Right ventricle myocardium inferior (tissue), 1 donor: ENCODE data around the gene ABTB2. TPM values are rescaled to one million over a fixed set of nuclear protein-coding genes. Genes with fewer than 3 reads are reported as not detected.

Source experiments
- ATAC-seq: fragments of 200-7000 bp; cut with Tn5 transposase; one replicate; pipeline ENCODE4 v1.9.1; 2020; ENCODE audit warnings: mild to moderate bottlenecking, moderate library complexity
- DNase-seq: peaks from one replicate; pipeline ENCODE4 v3.0.0; 2021; ENCODE audit errors: missing footprints
- intact Hi-C: fragments of 100-400 bp; cut with DNase I; formaldehyde crosslinking; loops from one replicate; pipeline ENCODE4 v1.11.0; 2022
- total RNA-seq: library from RNA; stranded (reverse); fragmentation: NEBNext Ultra II Directional; extraction: Animal tissue kit (Norgen Biotek cat#: 25700); gene quantifications from one replicate; pipeline ENCODE4 v1.2.1, GENCODE V29; 2021
- donor health status: DM: no; HTN: yes; CAD: no; lungs with severe emphysema.

The ABTB2 gene
- total RNA-seq, 1 donor from 2014 or later = 14.3 TPM

GRCh38 chr11:34348096-34348495, 9.7 kb downstream of the ABTB2 start:
- intact Hi-C loops = loop anchor here (5.0 kb wide), 1 partner anchor 36 kb away; no protein-coding TSS in a partner anchor
- no peak for DNase-seq
- peak; percentile 33 for ATAC-seq

GRCh38 chr11:34346551-34346950, 11.3 kb downstream of the ABTB2 start:
- intact Hi-C loops = loop anchor here (5.0 kb wide), 1 partner anchor 34 kb away; no protein-coding TSS in a partner anchor
- ATAC-seq (peak; percentile 74), DNase-seq (no peak)

- peak; percentile 50 for DNase-seq
- peak; percentile 74 for ATAC-seq
- intact Hi-C loops = loop anchor here (5.0 kb wide), 1 partner anchor 34 kb away; no protein-coding TSS in a partner anchor
Measured at GRCh38 chr11:34345991-34346480, 11.8 kb downstream of the ABTB2 start.

GRCh38 chr11:34345540-34345876, 12.3 kb downstream of the ABTB2 start:
- ATAC-seq (no peak), DNase-seq (no peak)
- intact Hi-C loops = loop anchor here (5.0 kb wide), 1 partner anchor 33 kb away; no protein-coding TSS in a partner anchor

GRCh38 chr11:34344768-34345539, 12.9 kb downstream of the ABTB2 start:
- DNase-seq = no peak
- intact Hi-C loops = loop anchor here (5.0 kb wide), 1 partner anchor 33 kb away; no protein-coding TSS in a partner anchor
- ATAC-seq = no peak

- intact Hi-C loops = no loop called here
- DNase-seq = no peak
- no peak for ATAC-seq
Measured at GRCh38 chr11:34344410-34344767, 13.4 kb downstream of the ABTB2 start.

- ATAC-seq (no peak), DNase-seq (no peak)
- intact Hi-C loops = no loop called here
Measured at GRCh38 chr11:34343686-34344085, 14.1 kb downstream of the ABTB2 start.

GRCh38 chr11:34343153-34343552, 14.7 kb downstream of the ABTB2 start:
- intact Hi-C loops = no loop called here
- DNase-seq (no peak), ATAC-seq (no peak)

GRCh38 chr11:34341931-34342533, 15.8 kb downstream of the ABTB2 start:
- ATAC-seq = peak; percentile 63
- DNase-seq = no peak
- intact Hi-C loops = no loop called here

GRCh38 chr11:34341096-34341495, 16.7 kb downstream of the ABTB2 start:
- intact Hi-C loops = no loop called here
- DNase-seq (no peak), ATAC-seq (no peak)

GRCh38 chr11:34340653-34341052, 17.2 kb downstream of the ABTB2 start:
- intact Hi-C loops = no loop called here
- DNase-seq (no peak), ATAC-seq (no peak)

- intact Hi-C loops = no loop called here
- no peak for ATAC-seq
Measured at GRCh38 chr11:34339149-34340064, 18.4 kb downstream of the ABTB2 start.

GRCh38 chr11:34337016-34337415, 20.8 kb downstream of the ABTB2 start:
- ATAC-seq = no peak
- intact Hi-C loops = no loop called here
- DNase-seq = no peak

More at GRCh38 chr11:34339149-34340064, 18.4 kb downstream of the ABTB2 start:
- DNase-seq = no peak

GRCh38 chr11:34335801-34336200, 22.0 kb downstream of the ABTB2 start:
- intact Hi-C loops = no loop called here
- DNase-seq (no peak), ATAC-seq (no peak)

GRCh38 chr11:34335331-34335730, 22.5 kb downstream of the ABTB2 start:
- intact Hi-C loops = no loop called here
- no peak for ATAC-seq
- DNase-seq = no peak

- ATAC-seq (no peak), DNase-seq (no peak)
- intact Hi-C loops = no loop called here
Measured at GRCh38 chr11:34333787-34334186, 24.0 kb downstream of the ABTB2 start.

- no peak for ATAC-seq
- intact Hi-C loops = no loop called here
- no peak for DNase-seq
Measured at GRCh38 chr11:34332524-34332923, 25.3 kb downstream of the ABTB2 start.

GRCh38 chr11:34331736-34332135, 26.1 kb downstream of the ABTB2 start:
- no peak for ATAC-seq
- no peak for DNase-seq
- intact Hi-C loops = no loop called here

GRCh38 chr11:34331329-34331728, 26.5 kb downstream of the ABTB2 start:
- intact Hi-C loops = no loop called here
- no peak for DNase-seq
- ATAC-seq = no peak
